ENCODE data around the gene ACE2.

- no peak for TF ChIP-seq CTCF (IDR thresholded peaks at IDR 0.05; ENCODE audit: poor library complexity, severe bottlenecking)
- TF ChIP-seq EZH2 (IDR thresholded peaks at IDR 0.05; ENCODE audit: borderline replicate concordance, insufficient read depth, low read length, poor library complexity, severe bottlenecking): no peak
- no peak for TF ChIP-seq REST (IDR thresholded peaks at IDR 0.05; ENCODE audit: borderline replicate concordance)
- no peak for TF ChIP-seq EP300 (conservative IDR thresholded peaks at IDR 0.05; ENCODE audit: poor library complexity, severe bottlenecking)
- TF ChIP-seq POLR2AphosphoS5 (IDR thresholded peaks at IDR 0.05): no peak
- TF ChIP-seq MXI1 (conservative IDR thresholded peaks at IDR 0.05; ENCODE audit: poor library complexity, severe bottlenecking): no peak
Observed at GRCh38 chrX:15600049-15600448, 711 bp downstream of the ACE2 start.

Measured in neural cell (in vitro differentiated cells).